PC-3 (cell line): ENCODE results near the gene ARHGAP24. TPM values are rescaled to one million over a fixed set of nuclear protein-coding genes. Genes with fewer than 3 reads are reported as not detected.

ENCODE experiments used
- ATAC-seq: fragments of 200-7000 bp; cut with Tn5 transposase; 2 replicates; pipeline ENCODE4 v1.9.1; 2020; ENCODE audit warnings: mild to moderate bottlenecking, moderate library complexity
- BruUV-seq: library from RNA; stranded (reverse); fragments of 400-500 nt; replicated peaks from 2 replicates; lab custom pipeline; 2021; lab: Mats Ljungman, UMichigan
- CTCF ChIA-PET: fragments of 300-600 bp; sonication (Branson Sonifier 250); formaldehyde crosslinking; loops from one replicate; lab custom pipeline; 2022; ENCODE audit warnings: antibody characterized with exemption; lab: Charles Lee
- POLR2A ChIA-PET: fragments of 300-600 bp; sonication (Branson Sonifier 250); formaldehyde crosslinking; loops from one replicate; lab custom pipeline; 2022; ENCODE audit warnings: antibody characterized with exemption; ENCODE audit not compliant: unreplicated experiment; lab: Charles Lee
- DNase-seq: peaks from one replicate; pipeline ENCODE4 v3.0.0-alpha.2; 2015
- H2AFZ ChIP-seq: fragments of 300-600 bp; sonication (generic); 2 replicates; pipeline ENCODE4 v1.6.0; 2016; ENCODE audit warnings: antibody characterized with exemption, low read length
- H3F3A ChIP-seq: fragments of 300-600 bp; sonication (generic); one replicate; pipeline ENCODE4 v1.6.0; 2017; ENCODE audit warnings: antibody characterized with exemption, low read length, control low read depth, mild to moderate bottlenecking; ENCODE audit not compliant: unreplicated experiment
- H3K27ac ChIP-seq: fragments of 300-600 bp; sonication (generic); 2 replicates; pipeline ENCODE4 v1.5.1; 2016; ENCODE audit warnings: mild to moderate bottlenecking, low read length
- H3K27me3 ChIP-seq: fragments of 300-600 bp; sonication (generic); 2 replicates; pipeline ENCODE4 v1.6.1; 2016; ENCODE audit warnings: low read length, mixed read lengths
- H3K36me3 ChIP-seq: fragments of 300-600 bp; sonication (generic); 2 replicates; pipeline ENCODE4 v1.6.1; 2016; ENCODE audit warnings: low read depth, mixed run types, low read length, mixed read lengths
- H3K4me1 ChIP-seq: fragments of 300-600 bp; sonication (generic); 2 replicates; pipeline ENCODE4 v1.5.1; 2016; ENCODE audit warnings: low read length; ENCODE audit not compliant: insufficient read depth
- H3K4me2 ChIP-seq: fragments of 300-600 bp; sonication (generic); 2 replicates; pipeline ENCODE4 v1.6.0; 2016; ENCODE audit warnings: low read length
- H3K4me3 ChIP-seq: fragments of 300-600 bp; sonication (generic); 2 replicates; pipeline ENCODE4 v1.5.1; 2016; ENCODE audit warnings: mild to moderate bottlenecking, low read length, mixed read lengths
- H3K79me2 ChIP-seq: fragments of 300-600 bp; sonication (generic); 2 replicates; pipeline ENCODE4 v1.6.1; 2017; ENCODE audit warnings: low read length, mixed read lengths
- H3K9ac ChIP-seq: fragments of 300-600 bp; sonication (generic); 2 replicates; pipeline ENCODE4 v1.6.0; 2016; ENCODE audit warnings: mild to moderate bottlenecking, low read length
- H3K9me2 ChIP-seq: fragments of 300-600 bp; sonication (generic); replicated peaks from 2 replicates; pipeline ENCODE4 v1.6.1; 2016; ENCODE audit warnings: mixed run types, low read length, mixed read lengths
- H3K9me3 ChIP-seq: fragments of 300-600 bp; sonication (generic); 2 replicates; pipeline ENCODE4 v1.6.1; 2016; ENCODE audit warnings: low read length, mixed read lengths
- H4K20me1 ChIP-seq: fragments of 300-600 bp; sonication (generic); 2 replicates; pipeline ENCODE4 v1.6.1; 2016; ENCODE audit warnings: low read length, mixed read lengths
- EZH2 ChIP-seq: fragments of 300-600 bp; sonication (generic); IDR thresholded peaks from one replicate; pipeline ENCODE4 v1.6.1; 2017; ENCODE audit warnings: antibody characterized with exemption, mild to moderate bottlenecking, low read length; ENCODE audit not compliant: unreplicated experiment
- EZH2phosphoT487 ChIP-seq: fragments of 300-600 bp; sonication (generic); IDR thresholded peaks from 2 replicates; pipeline ENCODE4 v1.6.1; 2018; ENCODE audit warnings: mild to moderate bottlenecking, antibody characterized with exemption, low read length, borderline replicate concordance
- intact Hi-C: fragments of 100-400 bp; cut with micrococcal nuclease; formaldehyde crosslinking; loops from 2 replicates; pipeline ENCODE4 v1.9.0; 2023
- total RNA-seq: library from RNA; depleted of rRNA; stranded (reverse); fragments of >200 nt; gene quantifications from 2 replicates; pipeline ENCODE4 v1.2.3, GENCODE V29; 2014
- TF ChIP-seq, protein P1 (sequence below): fragments of 300-600 bp; sonication (generic); conservative IDR thresholded peaks from 2 replicates; pipeline ENCODE4 v1.5.1; 2017; ENCODE audit warnings: antibody characterized with exemption, low read depth, mild to moderate bottlenecking, low read length

ARHGAP24 gene
- total RNA-seq, 1 experiment from 2014 or later: 7.4 TPM

DNA sequence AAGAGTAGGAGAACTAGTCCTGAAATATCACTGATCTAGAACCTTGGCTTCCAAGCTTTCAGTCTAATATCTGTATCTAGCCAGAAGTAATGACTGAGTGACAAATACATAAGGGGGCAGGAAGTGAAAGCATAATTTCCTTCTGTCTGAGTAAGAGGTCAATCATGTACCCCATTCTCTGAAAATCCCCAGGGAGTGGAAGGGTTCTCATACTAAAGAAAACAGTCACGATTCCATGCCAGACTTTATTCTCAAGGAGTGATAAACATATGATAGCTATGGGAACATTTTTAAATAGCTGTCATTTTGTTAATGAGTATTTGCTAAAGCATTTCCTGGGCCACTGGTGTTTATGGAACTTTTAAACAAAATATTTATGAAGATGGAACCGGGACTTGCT, 308.5 kb downstream of the ARHGAP24 start:
- Histone ChIP-seq H3K9me2 (no peaks in the 10 kb centered on the region), H3K4me1 (peaks cover 61% of the 10 kb centered on the region), H4K20me1 (no peaks in the 10 kb centered on the region), H3K9me3 (no peaks in the 10 kb centered on the region), H3K9ac (peak overlapping the region; percentile 53), H3K27ac (peak overlapping the region; percentile 86), H3F3A (no peaks in the 10 kb centered on the region), H3K79me2 (peaks cover 27% of the 10 kb centered on the region), H3K4me3 (no peak overlapping the region), H3K4me2 (peak overlapping the region; percentile 38), H3K36me3 (no peaks in the 10 kb centered on the region), H2AFZ (no peak overlapping the region), H3K27me3 (no peaks in the 10 kb centered on the region)
- no peak for ATAC-seq
- no peak for TF ChIP-seq EZH2phosphoT487
- DNase-seq: peak; percentile 63
- CTCF ChIA-PET: no interaction called here
- BruUV-seq: no TSS peak
- POLR2A ChIA-PET: no interaction called here
- intact Hi-C loops: no loop called here

DNA sequence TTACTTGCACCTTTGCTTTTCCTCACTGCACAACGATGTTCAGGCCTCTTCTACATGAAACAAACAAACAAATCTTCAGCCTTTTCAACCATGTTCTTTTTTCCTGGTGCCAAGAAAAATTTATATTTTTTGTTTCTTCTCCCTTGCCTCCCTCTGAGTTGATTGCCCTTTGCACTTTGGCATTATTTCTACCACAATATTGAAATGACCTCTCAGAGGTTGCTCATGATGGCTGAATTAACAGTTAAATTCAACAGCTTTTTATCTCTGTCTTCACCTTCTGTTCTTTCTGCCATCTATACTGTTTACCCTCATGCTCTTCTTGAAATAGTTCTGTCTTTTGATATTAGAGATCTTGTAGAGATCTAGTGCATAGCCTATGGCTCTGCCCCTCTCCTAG, 308.9 kb downstream of the ARHGAP24 start:
- DNase-seq (no peak), ATAC-seq (no peak)
- no peaks in the 10 kb centered on the region for H3K27me3 ChIP-seq
- H3K9me2 ChIP-seq: no peaks in the 10 kb centered on the region
- H4K20me1 ChIP-seq: no peaks in the 10 kb centered on the region
- H3F3A ChIP-seq: no peaks in the 10 kb centered on the region
- BruUV-seq: no TSS peak
- peaks cover 61% of the 10 kb centered on the region for H3K4me1 ChIP-seq
- ChIA-PET POLR2A (no interaction called here), CTCF (no interaction called here)
- no peak overlapping the region for H2AFZ ChIP-seq
- H3K27ac ChIP-seq: peak overlapping the region; percentile 86
- peak overlapping the region; percentile 53 for H3K9ac ChIP-seq
- TF ChIP-seq, protein P1, sequence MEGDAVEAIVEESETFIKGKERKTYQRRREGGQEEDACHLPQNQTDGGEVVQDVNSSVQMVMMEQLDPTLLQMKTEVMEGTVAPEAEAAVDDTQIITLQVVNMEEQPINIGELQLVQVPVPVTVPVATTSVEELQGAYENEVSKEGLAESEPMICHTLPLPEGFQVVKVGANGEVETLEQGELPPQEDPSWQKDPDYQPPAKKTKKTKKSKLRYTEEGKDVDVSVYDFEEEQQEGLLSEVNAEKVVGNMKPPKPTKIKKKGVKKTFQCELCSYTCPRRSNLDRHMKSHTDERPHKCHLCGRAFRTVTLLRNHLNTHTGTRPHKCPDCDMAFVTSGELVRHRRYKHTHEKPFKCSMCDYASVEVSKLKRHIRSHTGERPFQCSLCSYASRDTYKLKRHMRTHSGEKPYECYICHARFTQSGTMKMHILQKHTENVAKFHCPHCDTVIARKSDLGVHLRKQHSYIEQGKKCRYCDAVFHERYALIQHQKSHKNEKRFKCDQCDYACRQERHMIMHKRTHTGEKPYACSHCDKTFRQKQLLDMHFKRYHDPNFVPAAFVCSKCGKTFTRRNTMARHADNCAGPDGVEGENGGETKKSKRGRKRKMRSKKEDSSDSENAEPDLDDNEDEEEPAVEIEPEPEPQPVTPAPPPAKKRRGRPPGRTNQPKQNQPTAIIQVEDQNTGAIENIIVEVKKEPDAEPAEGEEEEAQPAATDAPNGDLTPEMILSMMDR: no peak
- TF ChIP-seq EZH2 (no peak), EZH2phosphoT487 (no peak)
- peaks cover 27% of the 10 kb centered on the region for H3K79me2 ChIP-seq
- H3K36me3 ChIP-seq: no peaks in the 10 kb centered on the region
- H3K9me3 ChIP-seq: no peaks in the 10 kb centered on the region
- intact Hi-C loops: no loop called here
- peak overlapping the region; percentile 38 for H3K4me2 ChIP-seq
- H3K4me3 ChIP-seq: no peak overlapping the region

DNA sequence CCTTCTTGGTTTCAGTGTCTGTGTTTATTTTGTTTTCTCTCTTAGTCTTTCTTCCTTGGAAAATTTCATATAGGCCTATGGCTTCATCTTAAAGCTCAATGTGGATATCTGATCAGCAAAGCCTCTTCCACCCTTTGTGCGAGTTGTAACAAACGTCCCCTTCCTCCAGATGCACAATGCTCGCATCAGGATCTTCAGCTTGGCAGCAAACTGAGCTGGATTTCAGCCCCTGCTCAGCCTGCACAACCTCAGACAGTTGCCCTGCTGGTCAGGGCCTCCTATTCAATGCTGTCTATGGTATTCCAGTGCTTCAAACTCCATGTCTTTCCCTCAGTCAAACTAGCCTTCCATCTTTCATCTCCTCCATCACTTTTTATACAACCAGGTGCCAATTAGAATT, 309.4 kb downstream of the ARHGAP24 start:
- no peak for DNase-seq
- ChIA-PET CTCF (no interaction called here), POLR2A (no interaction called here)
- no TSS peak for BruUV-seq
- peaks cover 61% of the 10 kb centered on the region for H3K4me1 ChIP-seq
- peak overlapping the region; percentile 53 for H3K9ac ChIP-seq
- H3K27me3 ChIP-seq: no peaks in the 10 kb centered on the region
- H4K20me1 ChIP-seq: no peaks in the 10 kb centered on the region
- no peak overlapping the region for H3K4me2 ChIP-seq
- no peak for ATAC-seq
- H3K79me2 ChIP-seq: peaks cover 27% of the 10 kb centered on the region
- no peaks in the 10 kb centered on the region for H3K36me3 ChIP-seq
- H2AFZ ChIP-seq: no peak overlapping the region
- no peak for TF ChIP-seq EZH2
- TF ChIP-seq, protein P1: no peak
- TF ChIP-seq EZH2phosphoT487: no peak
- H3F3A ChIP-seq: no peaks in the 10 kb centered on the region
- intact Hi-C loops: no loop called here
- H3K9me2 ChIP-seq: no peaks in the 10 kb centered on the region
- no peak overlapping the region for H3K4me3 ChIP-seq
- H3K9me3 ChIP-seq: no peaks in the 10 kb centered on the region
- H3K27ac ChIP-seq: peak overlapping the region; percentile 86
